Astrocyte of the spinal cord (primary cell): ENCODE measurements around the gene MRPL58.

Experiments used
- DNase-seq: peaks from one replicate; pipeline ENCODE4 v3.0.0; 2011; ENCODE audit warnings: low read depth, low spot score
- H3K4me3 ChIP-seq: 2 replicates; pipeline ENCODE4 v1.5.1; 2011; ENCODE audit warnings: low read depth, mild to moderate bottlenecking, low read length, moderate library complexity
- CTCF ChIP-seq: IDR thresholded peaks from 2 replicates; pipeline ENCODE4 v1.5.1; 2012; ENCODE audit warnings: low read depth, mild to moderate bottlenecking, low read length, inconsistent platforms
- in situ Hi-C: cut with HindIII; loops from 2 replicates; pipeline ENCODE4 v1.10.0; 2017; ENCODE audit warnings: low sequenced_read_pairs

Gene MRPL58

GRCh38 chr17:75048249-75048878, 35.9 kb downstream of the MRPL58 start:
- peak overlapping the region; percentile 95 for H3K4me3 ChIP-seq
- TF ChIP-seq CTCF: no peak
- no peak for DNase-seq
- in situ Hi-C loops: no loop called here

- no peak for DNase-seq
- TF ChIP-seq CTCF: no peak
- in situ Hi-C loops: no loop called here
- no peak overlapping the region for H3K4me3 ChIP-seq
These were observed 36.6 kb downstream of the MRPL58 start for GRCh38 chr17:75049057-75049456.

- no peak for DNase-seq
- in situ Hi-C loops: no loop called here
- TF ChIP-seq CTCF: no peak
- H3K4me3 ChIP-seq: no peak overlapping the region
These were observed 37.2 kb downstream of the MRPL58 start for GRCh38 chr17:75049706-75050105.

GRCh38 chr17:75051941-75052340, 39.5 kb downstream of the MRPL58 start:
- in situ Hi-C loops: no loop called here
- no peak for TF ChIP-seq CTCF
- no peak overlapping the region for H3K4me3 ChIP-seq
- no peak for DNase-seq

- in situ Hi-C loops: no loop called here
- no peak overlapping the region for H3K4me3 ChIP-seq
- peak; percentile 65 for DNase-seq
- peak; percentile 52 for TF ChIP-seq CTCF
These were observed 47.2 kb downstream of the MRPL58 start for GRCh38 chr17:75059369-75060345.

GRCh38 chr17:75060434-75061054, 48.1 kb downstream of the MRPL58 start:
- in situ Hi-C loops: no loop called here
- no peak for DNase-seq
- TF ChIP-seq CTCF: no peak
- no peak overlapping the region for H3K4me3 ChIP-seq
